BJ (cell line): Measurements from ENCODE around the gene TMIGD1. TPM values are rescaled to one million over a fixed set of nuclear protein-coding genes. Genes with fewer than 3 reads are reported as not detected.

Source experiments
- CTCF ChIA-PET: fragments of 350-600 bp; formaldehyde crosslinking; extraction: SDS; loops from one replicate; lab custom pipeline; 2021; ENCODE audit warnings: antibody characterized with exemption, inconsistent platforms; lab: Yijun Ruan, JAX
- POLR2A ChIA-PET: fragments of 300-600 bp; sonication (Branson Sonifier 250); formaldehyde crosslinking; extraction: SDS; loops from one replicate; lab custom pipeline; 2021; ENCODE audit warnings: antibody characterized with exemption; lab: Charles Lee
- DNase-seq: peaks from one replicate; pipeline ENCODE4 v3.0.0-alpha.2; 2011; ENCODE audit warnings: low read depth
- H3K27me3 ChIP-seq: 2 replicates; pipeline ENCODE4 v1.6.0; 2011; ENCODE audit warnings: low read length; ENCODE audit not compliant: control insufficient read depth, insufficient read depth
- H3K36me3 ChIP-seq: 2 replicates; pipeline ENCODE4 v1.5.1; 2011; ENCODE audit warnings: low read length; ENCODE audit not compliant: control insufficient read depth, insufficient read depth
- H3K4me3 ChIP-seq: 2 replicates; pipeline ENCODE4 v1.5.1; 2011; ENCODE audit warnings: low read depth, mild to moderate bottlenecking, control low read depth, low read length
- CTCF ChIP-seq: IDR thresholded peaks from 2 replicates; pipeline ENCODE4 v1.5.1; 2011; ENCODE audit warnings: low read depth, mild to moderate bottlenecking, control low read depth, inconsistent platforms, low read length, moderate library complexity; ENCODE audit not compliant: insufficient read depth
- polyA plus RNA-seq: library from polyadenylated mRNA; depleted of rRNA; stranded (reverse); fragments of >200 nt; gene quantifications from 2 replicates; pipeline ENCODE4 v1.2.3, GENCODE V29; 2011

TMIGD1 gene
- polyA plus RNA-seq, 1 experiment: not detected

GRCh38 chr17:30366536-30366935 is 32.7 kb upstream of the TMIGD1 start:
- DNase-seq: no peak
- no peak overlapping the region for H3K4me3 ChIP-seq
- H3K36me3 ChIP-seq: no peaks in the 10 kb centered on the region
- POLR2A ChIA-PET: no interaction called here
- CTCF ChIA-PET: interaction anchor here (0.9 to 1.7 kb wide), 3 partner anchors 11 to 26 kb away, joined by 3 to 5 read pairs (median 3); no protein-coding TSS in a partner anchor
- TF ChIP-seq CTCF: no peak
- no peaks in the 10 kb centered on the region for H3K27me3 ChIP-seq

GRCh38 chr17:30363715-30364202 is 29.9 kb upstream of the TMIGD1 start:
- no peaks in the 10 kb centered on the region for H3K27me3 ChIP-seq
- CTCF ChIA-PET: interaction anchor here (1.0 kb wide), 1 partner anchor 24 kb away, joined by 6 read pairs; no protein-coding TSS in a partner anchor

GRCh38 chr17:30361766-30362279 is 28.0 kb upstream of the TMIGD1 start:
- POLR2A ChIA-PET: no interaction called here
- H3K36me3 ChIP-seq: no peaks in the 10 kb centered on the region
- no peak for DNase-seq
- CTCF ChIA-PET: interaction anchor here (1.6 kb wide), 1 partner anchor 21 kb away, joined by 10 read pairs; no protein-coding TSS in a partner anchor
- no peaks in the 10 kb centered on the region for H3K27me3 ChIP-seq
- no peak overlapping the region for H3K4me3 ChIP-seq
- no peak for TF ChIP-seq CTCF

More at GRCh38 chr17:30363715-30364202, 29.9 kb upstream of the TMIGD1 start:
- Histone ChIP-seq H3K36me3 (no peaks in the 10 kb centered on the region), H3K4me3 (no peak overlapping the region)
- TF ChIP-seq CTCF: no peak
- POLR2A ChIA-PET: no interaction called here
- DNase-seq: peak; percentile 78

GRCh38 chr17:30360086-30360808 is 26.4 kb upstream of the TMIGD1 start:
- no peaks in the 10 kb centered on the region for H3K36me3 ChIP-seq
- no peaks in the 10 kb centered on the region for H3K27me3 ChIP-seq
- no peak for DNase-seq
- ChIA-PET CTCF (no interaction called here), POLR2A (no interaction called here)
- H3K4me3 ChIP-seq: no peak overlapping the region
- TF ChIP-seq CTCF: no peak

GRCh38 chr17:30358055-30358760 is 24.4 kb upstream of the TMIGD1 start:
- TF ChIP-seq CTCF: no peak
- ChIA-PET CTCF (no interaction called here), POLR2A (no interaction called here)
- H3K27me3 ChIP-seq: no peaks in the 10 kb centered on the region
- no peaks in the 10 kb centered on the region for H3K36me3 ChIP-seq
- H3K4me3 ChIP-seq: no peak overlapping the region
- no peak for DNase-seq
